B cell (primary cell): ENCODE results near the gene ADARB2. TPM values are rescaled to one million over a fixed set of nuclear protein-coding genes. Genes with fewer than 3 reads are reported as not detected.

ENCODE experiments used
- ATAC-seq: fragments of 200-7000 bp; cut with Tn5 transposase; one replicate; pipeline ENCODE4 v1.10.0; 2021; ENCODE audit warnings: low read depth, mild to moderate bottlenecking, moderate number of reproducible peaks, moderate library complexity
- CTCF ChIA-PET: fragments of 350-600 bp; sonication (Branson Sonifier 250); formaldehyde crosslinking; loops from one replicate; lab custom pipeline; 2021; ENCODE audit warnings: antibody characterized with exemption, inconsistent platforms; lab: Charles Lee
- POLR2A ChIA-PET: fragments of 350-600 bp; sonication (Branson Sonifier 250); formaldehyde crosslinking; loops from one replicate; lab custom pipeline; 2021; ENCODE audit warnings: antibody characterized with exemption; lab: Charles Lee
- DNase-seq: peaks from one replicate; pipeline ENCODE4 v3.0.0; 2013
- H2AFZ ChIP-seq: 2 replicates; pipeline ENCODE4 v1.6.1; 2012; ENCODE audit warnings: mild to moderate bottlenecking, low read depth, low read length; ENCODE audit not compliant: insufficient read depth, poor library complexity, severe bottlenecking
- H3K27ac ChIP-seq, 2 donors: 1 replicate in 1 of 2; 2 replicates in 1 of 2; pipeline ENCODE4 v1.5.1; 2012 to 2013; ENCODE audit warnings: low read length in 2 of 2, mild to moderate bottlenecking in 2 of 2, moderate library complexity in 1 of 2
- H3K27me3 ChIP-seq, 4 experiments: fragments of 200-600 bp in 1 of 4; sonication (generic) in 1 of 4; replicated peaks in 1 of 4; 1 replicate in 2 of 4; 2 replicates in 2 of 4; pipeline versions ENCODE4 v1.6.1 to v1.7.0; 2013 to 2016; ENCODE audit warnings: low read length in 3 of 4, mild to moderate bottlenecking in 2 of 4, mixed read lengths in 1 of 4, moderate library complexity in 1 of 4; ENCODE audit not compliant: insufficient read depth in 4 of 4, control insufficient read depth in 3 of 4; ENCODE audit errors: control extremely low read depth in 1 of 4
- H3K36me3 ChIP-seq, 2 experiments: replicated peaks in 1 of 2; 1 replicate in 1 of 2; 2 replicates in 1 of 2; pipeline versions ENCODE4 v1.6.1 to v1.7.1; 2013; ENCODE audit warnings: low read length in 1 of 2; ENCODE audit not compliant: insufficient read depth in 2 of 2, control insufficient read depth in 1 of 2; ENCODE audit errors: control extremely low read depth in 1 of 2, extremely low read depth in 1 of 2
- H3K4me1 ChIP-seq, 2 donors: fragments of 200-600 bp in 1 of 2; sonication (generic) in 1 of 2; 1 replicate in 1 of 2; 2 replicates in 1 of 2; pipeline versions ENCODE4 v1.5.1 to v1.6.1; 2013 to 2017; ENCODE audit warnings: low read length in 2 of 2; ENCODE audit not compliant: control insufficient read depth in 2 of 2, insufficient read depth in 2 of 2
- H3K4me2 ChIP-seq: replicated peaks from 2 replicates; pipeline ENCODE3; 2012; ENCODE audit warnings: mild to moderate bottlenecking, low read depth, low read length; ENCODE audit not compliant: poor library complexity, severe bottlenecking
- H3K4me3 ChIP-seq, 5 experiments: fragments of 200-600 bp in 1 of 5; sonication (generic) in 1 of 5; 1 replicate in 3 of 5; 2 replicates in 2 of 5; pipeline versions ENCODE4 v1.5.1 to v1.7.0; 2011 to 2016; ENCODE audit warnings: low read length in 4 of 5, mild to moderate bottlenecking in 4 of 5, low read depth in 2 of 5, control low read depth in 1 of 5, moderate library complexity in 1 of 5; ENCODE audit not compliant: insufficient read depth in 1 of 5; ENCODE audit errors: control extremely low read depth in 1 of 5, extremely low read depth in 1 of 5
- H3K79me2 ChIP-seq: fragments of 200-600 bp; sonication (generic); one replicate; pipeline ENCODE4 v1.6.0; 2016; ENCODE audit warnings: low read length; ENCODE audit not compliant: control insufficient read depth, insufficient read depth
- H3K9ac ChIP-seq: fragments of 200-600 bp; sonication (generic); 2 replicates; pipeline ENCODE4 v1.6.1; 2017; ENCODE audit warnings: mild to moderate bottlenecking, low read length, moderate library complexity
- H3K9me3 ChIP-seq, 3 donors: one replicate each; pipeline versions ENCODE4 v1.6.1 to v1.7.1; 2013; ENCODE audit warnings: low read length in 2 of 3; ENCODE audit not compliant: control insufficient read depth in 2 of 3, insufficient read depth in 1 of 3; ENCODE audit errors: control extremely low read depth in 1 of 3
- H4K20me1 ChIP-seq: 2 replicates; pipeline ENCODE4 v1.6.0; 2012; ENCODE audit warnings: mild to moderate bottlenecking, low read length; ENCODE audit not compliant: insufficient read depth, control insufficient read depth, poor library complexity, severe bottlenecking
- H3K27ac Mint-ChIP-seq: one replicate; pipeline ENCODE4 v1.8.0; 2021; ENCODE audit warnings: mixed read lengths
- H3K27me3 Mint-ChIP-seq: one replicate; pipeline ENCODE4 v1.8.0; 2021; ENCODE audit warnings: mixed read lengths
- H3K4me1 Mint-ChIP-seq: one replicate; pipeline ENCODE4 v1.8.0; 2021; ENCODE audit warnings: mixed read lengths
- H3K4me3 Mint-ChIP-seq: one replicate; pipeline ENCODE4 v1.8.0; 2021; ENCODE audit warnings: mixed read lengths
- H3K9me3 Mint-ChIP-seq: one replicate; pipeline ENCODE4 v1.8.0; 2022; ENCODE audit warnings: mixed read lengths; ENCODE audit not compliant: insufficient read depth
- EZH2 ChIP-seq: IDR thresholded peaks from 2 replicates; pipeline ENCODE4 v1.6.1; 2012; ENCODE audit warnings: borderline replicate concordance, low read depth, mild to moderate bottlenecking, moderate library complexity, low read length; ENCODE audit not compliant: insufficient read depth, poor library complexity, severe bottlenecking
- WGBS: methylation state at CpG from one replicate; pipeline ENCODE4 v1.1.5; 2013; ENCODE audit warnings: missing lambda C conversion rate; ENCODE audit not compliant: insufficient coverage; 5-methylcytosine and 5-hydroxymethylcytosine counted together
- intact Hi-C: fragments of 100-400 bp; cut with micrococcal nuclease; formaldehyde crosslinking; loops from one replicate; pipeline ENCODE4 v1.10.0; 2022
- polyA plus RNA-seq: library from polyadenylated mRNA; depleted of rRNA; stranded (reverse); fragments of >200 nt; gene quantifications from 2 replicates; pipeline ENCODE4 v1.2.3, GENCODE V29; 2012
- total RNA-seq, 2 donors: library from RNA; stranded (reverse); fragments of 120-200 nt in 1 of 2; gene quantifications; 1 replicate in 1 of 2; 2 replicates in 1 of 2; pipeline versions ENCODE4 v1.2.3 to v1.2.4, GENCODE V29; 2013 to 2022
- TF ChIP-seq, protein P1 (sequence below): fragments of 200-600 bp; IDR thresholded peaks from one replicate; pipeline ENCODE4 v1.8.0; 2022; ENCODE audit warnings: antibody characterized with exemption, mild to moderate bottlenecking

The ADARB2 gene
- total and polyA plus RNA-seq, 2 donors (not counting 1 experiment from before 2014, with no cell fraction given), result 0.13 to 0.96 TPM

- ChIA-PET CTCF (interaction anchor here (1.1 kb wide), 1 partner anchor 71 kb away, joined by 4 read pairs; no protein-coding TSS in a partner anchor), POLR2A (no interaction called here)
- no peak overlapping the region for H3K4me3 ChIP-seq
- H3K79me2 ChIP-seq, result no peaks in the 10 kb centered on the region
- WGBS, result 67% methylated on average over 11 of the region's 14 CpGs
- peaks cover 45% of the 10 kb centered on the region for H3K27me3 Mint-ChIP-seq
- H4K20me1 ChIP-seq, result no peaks in the 10 kb centered on the region
- no peak overlapping the region for H3K9ac ChIP-seq
- H2AFZ ChIP-seq, result no peak overlapping the region
- H3K9me3 Mint-ChIP-seq, result no peaks in the 10 kb centered on the region
- H3K4me1 Mint-ChIP-seq, result peaks cover 2% of the 10 kb centered on the region
- no peak for DNase-seq
- H3K27ac ChIP-seq, result no peak overlapping the region
- H3K27me3 ChIP-seq, result peaks cover 0 to 10% (median 0%) of the 10 kb centered on the region in 4 experiments
- TF ChIP-seq, protein P1, sequence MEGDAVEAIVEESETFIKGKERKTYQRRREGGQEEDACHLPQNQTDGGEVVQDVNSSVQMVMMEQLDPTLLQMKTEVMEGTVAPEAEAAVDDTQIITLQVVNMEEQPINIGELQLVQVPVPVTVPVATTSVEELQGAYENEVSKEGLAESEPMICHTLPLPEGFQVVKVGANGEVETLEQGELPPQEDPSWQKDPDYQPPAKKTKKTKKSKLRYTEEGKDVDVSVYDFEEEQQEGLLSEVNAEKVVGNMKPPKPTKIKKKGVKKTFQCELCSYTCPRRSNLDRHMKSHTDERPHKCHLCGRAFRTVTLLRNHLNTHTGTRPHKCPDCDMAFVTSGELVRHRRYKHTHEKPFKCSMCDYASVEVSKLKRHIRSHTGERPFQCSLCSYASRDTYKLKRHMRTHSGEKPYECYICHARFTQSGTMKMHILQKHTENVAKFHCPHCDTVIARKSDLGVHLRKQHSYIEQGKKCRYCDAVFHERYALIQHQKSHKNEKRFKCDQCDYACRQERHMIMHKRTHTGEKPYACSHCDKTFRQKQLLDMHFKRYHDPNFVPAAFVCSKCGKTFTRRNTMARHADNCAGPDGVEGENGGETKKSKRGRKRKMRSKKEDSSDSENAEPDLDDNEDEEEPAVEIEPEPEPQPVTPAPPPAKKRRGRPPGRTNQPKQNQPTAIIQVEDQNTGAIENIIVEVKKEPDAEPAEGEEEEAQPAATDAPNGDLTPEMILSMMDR, result no peak
- no peak for TF ChIP-seq EZH2
- H3K36me3 ChIP-seq, result no peaks in the 10 kb centered on the region
- intact Hi-C loops, result no loop called here
- H3K4me3 Mint-ChIP-seq, result no peak overlapping the region
- no peak overlapping the region for H3K27ac Mint-ChIP-seq
- peaks cover 0 to 4% (median 0%) of the 10 kb centered on the region in 3 donors for H3K9me3 ChIP-seq
- H3K4me2 ChIP-seq, result no peak overlapping the region
- H3K4me1 ChIP-seq, result no peaks in the 10 kb centered on the region
- ATAC-seq, result no peak
Observed at GRCh38 chr10:1297566-1298301, 439.6 kb downstream of the ADARB2 start.

- no peak overlapping the region for H3K27ac ChIP-seq
- 98% methylated on average over 4 of the region's 7 CpGs for WGBS
- no peaks in the 10 kb centered on the region for H4K20me1 ChIP-seq
- no peaks in the 10 kb centered on the region for H3K9me3 Mint-ChIP-seq
- H3K4me3 ChIP-seq, result no peak overlapping the region
- ChIA-PET POLR2A (no interaction called here), CTCF (no interaction called here)
- H3K9me3 ChIP-seq, result peaks cover 0 to 4% (median 0%) of the 10 kb centered on the region in 3 donors
- TF ChIP-seq, protein P1, result no peak
- no peak for TF ChIP-seq EZH2
- H2AFZ ChIP-seq, result no peak overlapping the region
- DNase-seq (no peak), ATAC-seq (no peak)
- no peaks in the 10 kb centered on the region for H3K79me2 ChIP-seq
- no peak overlapping the region for H3K4me3 Mint-ChIP-seq
- peaks cover 51% of the 10 kb centered on the region for H3K27me3 Mint-ChIP-seq
- peaks cover 2% of the 10 kb centered on the region for H3K4me1 Mint-ChIP-seq
- H3K27ac Mint-ChIP-seq, result no peak overlapping the region
- H3K36me3 ChIP-seq, result no peaks in the 10 kb centered on the region
- H3K27me3 ChIP-seq, result peaks cover 0 to 13% (median 0%) of the 10 kb centered on the region in 4 experiments
- no peaks in the 10 kb centered on the region for H3K4me1 ChIP-seq
- H3K9ac ChIP-seq, result no peak overlapping the region
- H3K4me2 ChIP-seq, result no peak overlapping the region
- intact Hi-C loops, result no loop called here
Observed at GRCh38 chr10:1295756-1296480, 441.4 kb downstream of the ADARB2 start.
